ENCODE data around the gene BTBD2. TPM values are rescaled to one million over a fixed set of nuclear protein-coding genes. Genes with fewer than 3 reads are reported as not detected.
A peak's percentile ranks its signal among the peaks of the same experiment; 100 is the strongest.

BTBD2 gene
- total and polyA plus RNA-seq, 2 donors (not counting 1 experiment from before 2014, with no cell fraction given): 75.2 to 85.6 TPM

GRCh38 chr19:1981253-1981652, 34.3 kb downstream of the BTBD2 start:
- no peak for DNase-seq
- Histone ChIP-seq H3K4me1 (ENCODE audit: control insufficient read depth in 2 of 2, insufficient read depth in 2 of 2, low read length in 2 of 2) (no peaks in the 10 kb centered on the region), H3K79me2 (ENCODE audit: control insufficient read depth, insufficient read depth, low read length) (peaks cover 20% of the 10 kb centered on the region), H3K4me3 (ENCODE audit: control extremely low read depth in 1 of 5, extremely low read depth in 1 of 5, insufficient read depth in 1 of 5, low read depth in 2 of 5, low read length in 4 of 5) (no peak overlapping the region), H3K27me3 (replicated peaks in 1 of 4; ENCODE audit: control extremely low read depth in 1 of 4, control insufficient read depth in 3 of 4, insufficient read depth in 4 of 4, low read length in 3 of 4) (no peaks in the 10 kb centered on the region), H3K27ac (ENCODE audit: low read length in 2 of 2) (no peak overlapping the region), H3K9ac (ENCODE audit: low read length) (no peak overlapping the region), H4K20me1 (ENCODE audit: control insufficient read depth, insufficient read depth, low read length, poor library complexity, severe bottlenecking) (peaks cover 37% of the 10 kb centered on the region), H3K9me3 (ENCODE audit: control extremely low read depth in 1 of 3, control insufficient read depth in 2 of 3, insufficient read depth in 1 of 3, low read length in 2 of 3) (no peaks in the 10 kb centered on the region), H3K36me3 (replicated peaks in 1 of 2; ENCODE audit: control extremely low read depth in 1 of 2, control insufficient read depth in 1 of 2, extremely low read depth in 1 of 2, insufficient read depth in 2 of 2, low read length in 1 of 2) (peaks cover 1 to 60% of the 10 kb centered on the region in 2 experiments), H2AFZ (ENCODE audit: insufficient read depth, low read depth, low read length, poor library complexity, severe bottlenecking) (no peak overlapping the region), H3K4me2 (replicated peaks; ENCODE audit: low read depth, low read length, poor library complexity, severe bottlenecking) (no peak overlapping the region)
- intact Hi-C loops (cut with micrococcal nuclease): no loop called here
- POLR2A ChIA-PET: no interaction called here
- Mint-ChIP-seq H3K27ac (peak overlapping the region; percentile 53), H3K4me1 (no peaks in the 10 kb centered on the region), H3K4me3 (no peak overlapping the region), H3K27me3 (no peaks in the 10 kb centered on the region), H3K9me3 (ENCODE audit: insufficient read depth) (no peaks in the 10 kb centered on the region)
- TF ChIP-seq EZH2 (IDR thresholded peaks at IDR 0.05; ENCODE audit: borderline replicate concordance, insufficient read depth, low read depth, low read length, poor library complexity, severe bottlenecking): no peak
- TF ChIP-seq, protein P1, sequence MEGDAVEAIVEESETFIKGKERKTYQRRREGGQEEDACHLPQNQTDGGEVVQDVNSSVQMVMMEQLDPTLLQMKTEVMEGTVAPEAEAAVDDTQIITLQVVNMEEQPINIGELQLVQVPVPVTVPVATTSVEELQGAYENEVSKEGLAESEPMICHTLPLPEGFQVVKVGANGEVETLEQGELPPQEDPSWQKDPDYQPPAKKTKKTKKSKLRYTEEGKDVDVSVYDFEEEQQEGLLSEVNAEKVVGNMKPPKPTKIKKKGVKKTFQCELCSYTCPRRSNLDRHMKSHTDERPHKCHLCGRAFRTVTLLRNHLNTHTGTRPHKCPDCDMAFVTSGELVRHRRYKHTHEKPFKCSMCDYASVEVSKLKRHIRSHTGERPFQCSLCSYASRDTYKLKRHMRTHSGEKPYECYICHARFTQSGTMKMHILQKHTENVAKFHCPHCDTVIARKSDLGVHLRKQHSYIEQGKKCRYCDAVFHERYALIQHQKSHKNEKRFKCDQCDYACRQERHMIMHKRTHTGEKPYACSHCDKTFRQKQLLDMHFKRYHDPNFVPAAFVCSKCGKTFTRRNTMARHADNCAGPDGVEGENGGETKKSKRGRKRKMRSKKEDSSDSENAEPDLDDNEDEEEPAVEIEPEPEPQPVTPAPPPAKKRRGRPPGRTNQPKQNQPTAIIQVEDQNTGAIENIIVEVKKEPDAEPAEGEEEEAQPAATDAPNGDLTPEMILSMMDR (IDR thresholded peaks at IDR 0.05): no peak
- no peak for ATAC-seq (ENCODE audit: low read depth)
- CTCF ChIA-PET: interaction anchor here (1.2 kb wide), 2 partner anchors 25 to 116 kb away, joined by 3 read pairs; no protein-coding TSS in a partner anchor
- 87% methylated on average over 12 of the region's 20 CpGs for WGBS (ENCODE audit: insufficient coverage)

GRCh38 chr19:1980809-1981181, 34.7 kb downstream of the BTBD2 start:
- no peaks in the 10 kb centered on the region for H3K27me3 ChIP-seq (replicated peaks in 1 of 4; ENCODE audit: control extremely low read depth in 1 of 4, control insufficient read depth in 3 of 4, insufficient read depth in 4 of 4, low read length in 3 of 4)
- no peak overlapping the region for H3K9ac ChIP-seq (ENCODE audit: low read length)
- peaks cover 1 to 61% of the 10 kb centered on the region in 2 experiments for H3K36me3 ChIP-seq (replicated peaks in 1 of 2; ENCODE audit: control extremely low read depth in 1 of 2, control insufficient read depth in 1 of 2, extremely low read depth in 1 of 2, insufficient read depth in 2 of 2, low read length in 1 of 2)
- H3K79me2 ChIP-seq (ENCODE audit: control insufficient read depth, insufficient read depth, low read length): peaks cover 24% of the 10 kb centered on the region
- no peaks in the 10 kb centered on the region for H3K4me1 Mint-ChIP-seq
- DNase-seq (no peak), ATAC-seq (ENCODE audit: low read depth) (no peak)
- no peak overlapping the region for H3K4me3 ChIP-seq (ENCODE audit: control extremely low read depth in 1 of 5, extremely low read depth in 1 of 5, insufficient read depth in 1 of 5, low read depth in 2 of 5, low read length in 4 of 5)
- H3K4me2 ChIP-seq (replicated peaks; ENCODE audit: low read depth, low read length, poor library complexity, severe bottlenecking): no peak overlapping the region
- no peaks in the 10 kb centered on the region for H3K9me3 ChIP-seq (ENCODE audit: control extremely low read depth in 1 of 3, control insufficient read depth in 2 of 3, insufficient read depth in 1 of 3, low read length in 2 of 3)
- H3K27ac Mint-ChIP-seq: no peak overlapping the region
- no peak overlapping the region for H3K4me3 Mint-ChIP-seq
- peaks cover 37% of the 10 kb centered on the region for H4K20me1 ChIP-seq (ENCODE audit: control insufficient read depth, insufficient read depth, low read length, poor library complexity, severe bottlenecking)
- POLR2A ChIA-PET: interaction anchor here (0.5 kb wide), 1 partner anchor 43 kb away, joined by 3 read pairs; no protein-coding TSS in a partner anchor
- intact Hi-C loops (cut with micrococcal nuclease): no loop called here
- H3K9me3 Mint-ChIP-seq (ENCODE audit: insufficient read depth): no peaks in the 10 kb centered on the region
- no peak overlapping the region for H3K27ac ChIP-seq (ENCODE audit: low read length in 2 of 2)
- CTCF ChIA-PET: interaction anchor here (1.2 kb wide), 1 partner anchor 116 kb away, joined by 3 read pairs; no protein-coding TSS in a partner anchor
- no peak for TF ChIP-seq EZH2 (IDR thresholded peaks at IDR 0.05; ENCODE audit: borderline replicate concordance, insufficient read depth, low read depth, low read length, poor library complexity, severe bottlenecking)
- TF ChIP-seq, protein P1 (IDR thresholded peaks at IDR 0.05): no peak
- no peaks in the 10 kb centered on the region for H3K4me1 ChIP-seq (ENCODE audit: control insufficient read depth in 2 of 2, insufficient read depth in 2 of 2, low read length in 2 of 2)
- 97% methylated on average over 31 of the region's 31 CpGs for WGBS (ENCODE audit: insufficient coverage)
- H3K27me3 Mint-ChIP-seq: no peaks in the 10 kb centered on the region
- H2AFZ ChIP-seq (ENCODE audit: insufficient read depth, low read depth, low read length, poor library complexity, severe bottlenecking): no peak overlapping the region

All from B cell (primary cell).